PFSK-1 (cell line): ENCODE measurements around the gene NMNAT1.

Source experiments
- POLR2AphosphoS5 ChIP-seq: IDR thresholded peaks from 2 replicates; pipeline ENCODE4 v1.6.1; 2012; ENCODE audit warnings: low read depth, mild to moderate bottlenecking, control low read depth, low read length, moderate library complexity
- SIN3A ChIP-seq: IDR thresholded peaks from 2 replicates; pipeline ENCODE4 v1.6.1; 2012; ENCODE audit warnings: mild to moderate bottlenecking, low read length, moderate library complexity, borderline replicate concordance; ENCODE audit not compliant: insufficient read depth
- TAF1 ChIP-seq: IDR thresholded peaks from 2 replicates; pipeline ENCODE4 v1.6.1; 2012; ENCODE audit warnings: low read length, control low read depth, borderline replicate concordance; ENCODE audit not compliant: insufficient read depth

- no peak for TF ChIP-seq TAF1
- TF ChIP-seq POLR2AphosphoS5, result no peak
- TF ChIP-seq SIN3A, result no peak
Observed at GRCh38 chr1:9906466-9906865, 36.8 kb upstream of the NMNAT1 start.
